H9 (cell line): ENCODE results near the gene MTA3. TPM values are rescaled to one million over a fixed set of nuclear protein-coding genes. Genes with fewer than 3 reads are reported as not detected.

Experiments used
- DNase-seq: peaks from one replicate; pipeline ENCODE4 v3.0.0-alpha.2; 2017
- H2AFZ ChIP-seq: one replicate; pipeline ENCODE4 v1.6.1; 2013; ENCODE audit warnings: mild to moderate bottlenecking, low read length, control low read depth, moderate library complexity
- H2AK5ac ChIP-seq: 2 replicates; pipeline ENCODE4 v1.6.1; 2013; ENCODE audit warnings: low read length, control low read depth, mixed read lengths; ENCODE audit not compliant: insufficient read length
- H2BK120ac ChIP-seq: one replicate; pipeline ENCODE4 v1.6.1; 2013; ENCODE audit warnings: low read depth, mild to moderate bottlenecking, low read length, control low read depth, inconsistent platforms; ENCODE audit not compliant: poor library complexity, severe bottlenecking
- H2BK12ac ChIP-seq: 2 replicates; pipeline ENCODE4 v1.6.1; 2013; ENCODE audit warnings: low read length, control low read depth, mixed read lengths, low read depth; ENCODE audit not compliant: insufficient read length
- H2BK15ac ChIP-seq: 2 replicates; pipeline ENCODE4 v1.6.1; 2013; ENCODE audit warnings: low read depth, low read length, control low read depth
- H2BK20ac ChIP-seq: one replicate; pipeline ENCODE4 v1.6.1; 2013; ENCODE audit warnings: low read depth, mild to moderate bottlenecking, low read length, control low read depth, inconsistent platforms; ENCODE audit not compliant: poor library complexity, severe bottlenecking
- H2BK5ac ChIP-seq: 2 replicates; pipeline ENCODE4 v1.6.1; 2013; ENCODE audit warnings: low read length, control low read depth, mixed read lengths; ENCODE audit not compliant: insufficient read length
- H3K14ac ChIP-seq: 2 replicates; pipeline ENCODE4 v1.6.1; 2013; ENCODE audit warnings: low read length, control low read depth; ENCODE audit not compliant: insufficient read depth
- H3K18ac ChIP-seq: 2 replicates; pipeline ENCODE4 v1.6.1; 2013; ENCODE audit warnings: low read depth, mild to moderate bottlenecking, mixed read lengths, low read length, control low read depth; ENCODE audit not compliant: insufficient read length
- H3K23ac ChIP-seq: 2 replicates; pipeline ENCODE4 v1.6.1; 2013; ENCODE audit warnings: low read length, control low read depth, mixed read lengths, low read depth; ENCODE audit not compliant: insufficient read length
- H3K23me2 ChIP-seq: 2 replicates; pipeline ENCODE4 v1.6.1; 2013; ENCODE audit warnings: low read depth, mild to moderate bottlenecking, mixed read lengths, low read length, control low read depth; ENCODE audit not compliant: insufficient read length, poor library complexity, severe bottlenecking
- H3K27ac ChIP-seq: 2 replicates; pipeline ENCODE4 v1.5.1; 2013; ENCODE audit warnings: low read length, control low read depth, mixed read lengths, low read depth; ENCODE audit not compliant: insufficient read length
- H3K27me3 ChIP-seq: 2 replicates; pipeline ENCODE4 v1.6.1; 2013; ENCODE audit warnings: low read length, control low read depth, inconsistent platforms; ENCODE audit not compliant: insufficient read depth
- H3K4ac ChIP-seq: 2 replicates; pipeline ENCODE4 v1.6.1; 2013; ENCODE audit warnings: low read depth, mild to moderate bottlenecking, control low read depth, inconsistent platforms, low read length, moderate library complexity
- H3K4me1 ChIP-seq: 2 replicates; pipeline ENCODE4 v1.6.1; 2013; ENCODE audit warnings: low read length, control low read depth, inconsistent platforms; ENCODE audit not compliant: insufficient read depth
- H3K4me2 ChIP-seq: 2 replicates; pipeline ENCODE4 v1.6.1; 2013; ENCODE audit warnings: low read length, control low read depth, mixed read lengths; ENCODE audit not compliant: insufficient read length, insufficient read depth
- H3K56ac ChIP-seq: 2 replicates; pipeline ENCODE4 v1.6.1; 2013; ENCODE audit warnings: low read depth, mild to moderate bottlenecking, mixed read lengths, low read length, control low read depth; ENCODE audit not compliant: insufficient read length
- H3K79me1 ChIP-seq: 2 replicates; pipeline ENCODE4 v1.6.1; 2013; ENCODE audit warnings: low read depth, mild to moderate bottlenecking, moderate library complexity, low read length, control low read depth, inconsistent platforms; ENCODE audit not compliant: insufficient read depth, poor library complexity, severe bottlenecking
- H3K79me2 ChIP-seq: 2 replicates; pipeline ENCODE4 v1.6.1; 2013; ENCODE audit warnings: low read length, control low read depth, inconsistent platforms; ENCODE audit not compliant: insufficient read depth
- H3K9ac ChIP-seq: 2 replicates; pipeline ENCODE4 v1.6.1; 2013; ENCODE audit warnings: low read length, control low read depth, mixed read lengths; ENCODE audit not compliant: insufficient read length; ENCODE audit errors: extremely low read depth
- H3K9me3 ChIP-seq: one replicate; pipeline ENCODE4 v1.6.1; 2013; ENCODE audit warnings: low read depth, low read length, inconsistent platforms; ENCODE audit not compliant: control insufficient read depth
- H3T11ph ChIP-seq: one replicate; pipeline ENCODE4 v1.6.1; 2013; ENCODE audit warnings: mild to moderate bottlenecking, low read length, control low read depth, inconsistent platforms
- H4K20me1 ChIP-seq: one replicate; pipeline ENCODE4 v1.6.1; 2013; ENCODE audit not compliant: control insufficient read depth, insufficient read length, insufficient read depth
- H4K5ac ChIP-seq: 2 replicates; pipeline ENCODE4 v1.6.1; 2013; ENCODE audit warnings: low read depth, mild to moderate bottlenecking, mixed read lengths, low read length, control low read depth; ENCODE audit not compliant: insufficient read length
- H4K8ac ChIP-seq: replicated peaks from 2 replicates; pipeline ENCODE4 v1.6.1; 2013; ENCODE audit warnings: low read length, control low read depth, mixed read lengths, low read depth; ENCODE audit not compliant: insufficient read length
- H4K91ac ChIP-seq: 2 replicates; pipeline ENCODE4 v1.6.1; 2013; ENCODE audit warnings: low read depth, mild to moderate bottlenecking, moderate library complexity, mixed read lengths, low read length, control low read depth; ENCODE audit not compliant: insufficient read length
- H3K27ac Mint-ChIP-seq, 3 experiments: 2 replicates in 2 of 3; 3 replicates in 1 of 3; pipeline ENCODE4 v1.8.0; 2020 to 2021; ENCODE audit warnings: mixed read lengths in 3 of 3, mild to moderate bottlenecking in 1 of 3, moderate library complexity in 1 of 3
- H3K27me3 Mint-ChIP-seq: 2 replicates; pipeline ENCODE4 v1.8.0; 2021; ENCODE audit warnings: low read depth, mild to moderate bottlenecking, moderate library complexity, mixed read lengths
- H3K36me3 Mint-ChIP-seq, 3 experiments: 2 replicates in 2 of 3; 3 replicates in 1 of 3; pipeline ENCODE4 v1.8.0; 2020 to 2021; ENCODE audit warnings: low read depth in 3 of 3, mixed read lengths in 3 of 3; ENCODE audit not compliant: insufficient read depth in 1 of 3
- H3K4me1 Mint-ChIP-seq, 2 experiments: 2 replicates each; pipeline ENCODE4 v1.8.0; 2020; ENCODE audit warnings: mixed read lengths in 2 of 2
- H3K4me3 Mint-ChIP-seq, 2 experiments: 2 replicates in 1 of 2; 3 replicates in 1 of 2; pipeline ENCODE4 v1.8.0; 2020 to 2021; ENCODE audit warnings: mild to moderate bottlenecking in 2 of 2, mixed read lengths in 2 of 2, moderate library complexity in 1 of 2
- H3K9me3 Mint-ChIP-seq, 2 experiments: 2 replicates in 1 of 2; 3 replicates in 1 of 2; pipeline ENCODE4 v1.8.0; 2020; ENCODE audit warnings: mild to moderate bottlenecking in 2 of 2, mixed read lengths in 2 of 2, moderate library complexity in 1 of 2
- CTCF ChIP-seq: fragments of 200-600 bp; sonication (generic); conservative IDR thresholded peaks from 3 replicates; pipeline ENCODE4 v1.8.0; 2021; ENCODE audit warnings: antibody characterized with exemption, mild to moderate bottlenecking
- WGBS: extraction: QIAGEN DNeasy Blood & Tissue Kit; methylation state at CpG from one replicate; pipeline ENCODE4 v1.1.7; 2013; ENCODE audit warnings: missing lambda C conversion rate, low lambda C conversion rate, mixed read lengths; ENCODE audit not compliant: insufficient read length; ENCODE audit errors: extremely low coverage; 5-methylcytosine and 5-hydroxymethylcytosine counted together
- total RNA-seq: library from RNA; stranded (reverse); gene quantifications from 2 replicates; pipeline ENCODE4 v1.2.1, GENCODE V29; 2021

The MTA3 gene
- total RNA-seq, 1 experiment from 2014 or later, result 253 TPM

- H2BK5ac ChIP-seq, result no peak overlapping the region
- H3K4ac ChIP-seq, result no peak overlapping the region
- no peak overlapping the region for H2AK5ac ChIP-seq
- H3K4me2 ChIP-seq, result no peak overlapping the region
- no peaks in the 10 kb centered on the region for H3K79me2 ChIP-seq
- no peak overlapping the region for H2BK15ac ChIP-seq
- no peaks in the 10 kb centered on the region for H3K23me2 ChIP-seq
- H3K79me1 ChIP-seq, result no peaks in the 10 kb centered on the region
- no peaks in the 10 kb centered on the region for H4K20me1 ChIP-seq
- H4K91ac ChIP-seq, result no peak overlapping the region
- H2BK120ac ChIP-seq, result no peak overlapping the region
- no peak for TF ChIP-seq CTCF
- H3K23ac ChIP-seq, result no peak overlapping the region
- H3K27ac ChIP-seq, result no peak overlapping the region
- H3K56ac ChIP-seq, result no peak overlapping the region
- Mint-ChIP-seq H3K27me3 (no peaks in the 10 kb centered on the region), H3K27ac (peak overlapping the region in 1 of 3 experiments; percentile 94; a peak in 3 of 7 replicates), H3K36me3 (peaks cover 4 to 9% (median 5%) of the 10 kb centered on the region in 3 experiments; a peak in 6 of 7 replicates), H3K4me1 (peaks cover 12 to 32% of the 10 kb centered on the region in 2 experiments), H3K9me3 (no peaks in the 10 kb centered on the region), H3K4me3 (no peak overlapping the region; a peak in 1 of 5 replicates)
- no peak overlapping the region for H3K18ac ChIP-seq
- H3T11ph ChIP-seq, result no peak overlapping the region
- H4K5ac ChIP-seq, result no peak overlapping the region
- no peak overlapping the region for H4K8ac ChIP-seq
- no peak for DNase-seq
- no peak overlapping the region for H3K14ac ChIP-seq
- no peak overlapping the region for H3K9ac ChIP-seq
- H2AFZ ChIP-seq, result no peak overlapping the region
- H3K27me3 ChIP-seq, result no peaks in the 10 kb centered on the region
- WGBS, result no CpG with 5 or more reads among the region's 9 CpGs
- no peaks in the 10 kb centered on the region for H3K4me1 ChIP-seq
- H3K9me3 ChIP-seq, result no peaks in the 10 kb centered on the region
- H2BK20ac ChIP-seq, result no peak overlapping the region
- no peak overlapping the region for H2BK12ac ChIP-seq
Measured at GRCh38 chr2:42765686-42766085, 197.3 kb downstream of the MTA3 start.
